Gastroesophageal sphincter (tissue), 3 donors: ENCODE measurements around the gene SF3A2.

Experiments
- CTCF ChIP-seq, 4 experiments: fragments of 200-600 bp in 2 of 4; fragments of 450-650 bp in 2 of 4; sonication (generic) in 1 of 4; IDR thresholded peaks; one replicate each; pipeline ENCODE4 v1.5.1; 2017 to 2019; ENCODE audit warnings: antibody characterized with exemption in 4 of 4, mild to moderate bottlenecking in 2 of 4, moderate library complexity in 2 of 4
- EP300 ChIP-seq: sonication (generic); formaldehyde crosslinking; IDR thresholded peaks from one replicate; pipeline ENCODE4 v1.6.1; 2017; ENCODE audit warnings: antibody characterized with exemption, mild to moderate bottlenecking
- POLR2A ChIP-seq, 2 donors: fragments of 450-650 bp; IDR thresholded peaks; one replicate each; pipeline ENCODE4 v1.6.1; 2017; ENCODE audit warnings: antibody characterized with exemption in 2 of 2, mild to moderate bottlenecking in 2 of 2, moderate library complexity in 1 of 2
- POLR2AphosphoS5 ChIP-seq: sonication (generic); formaldehyde crosslinking; IDR thresholded peaks from one replicate; pipeline ENCODE4 v1.6.1; 2017; ENCODE audit warnings: antibody characterized with exemption

GRCh38 chr19:2266183-2266993 is 29.8 kb downstream of the SF3A2 start:
- TF ChIP-seq EP300 (no peak), CTCF (IDR thresholded peaks at IDR 0.05) (no peak), POLR2AphosphoS5 (no peak), POLR2A (IDR thresholded peaks at IDR 0.05) (no peak)
